A673 (cell line): Measurements from ENCODE around the gene N4BP3. TPM values are rescaled to one million over a fixed set of nuclear protein-coding genes. Genes with fewer than 3 reads are reported as not detected.

Experiments
- BruUV-seq: library from RNA; stranded (reverse); fragments of 400-500 nt; replicated peaks from 2 replicates; lab custom pipeline; 2021; lab: Mats Ljungman, UMichigan
- CTCF ChIA-PET: fragments of 300-600 bp; sonication (Branson Sonifier 250); formaldehyde crosslinking; loops from one replicate; lab custom pipeline; 2022; ENCODE audit warnings: antibody characterized with exemption; lab: Charles Lee
- POLR2A ChIA-PET: fragments of 300-600 bp; sonication (Branson Sonifier 250); formaldehyde crosslinking; loops from one replicate; lab custom pipeline; 2022; ENCODE audit warnings: antibody characterized with exemption; ENCODE audit not compliant: low non-redundant PET; lab: Charles Lee
- DNase-seq: peaks from one replicate; pipeline ENCODE4 v3.0.0-alpha.2; 2015; ENCODE audit warnings: low spot score
- H3K27ac ChIP-seq: fragments of 200-600 bp; sonication (generic); 2 replicates; pipeline ENCODE4 v1.5.1; 2016; ENCODE audit warnings: mixed run types, low read depth, mild to moderate bottlenecking, mixed read lengths, antibody characterized with exemption, low read length; ENCODE audit not compliant: poor library complexity, severe bottlenecking
- H3K27me3 ChIP-seq: fragments of 200-600 bp; sonication (generic); replicated peaks from 2 replicates; pipeline ENCODE4 v1.6.1; 2017; ENCODE audit warnings: mixed run types, low read depth, mild to moderate bottlenecking, mixed read lengths, antibody characterized with exemption, low read length; ENCODE audit not compliant: insufficient read depth, poor library complexity
- H3K36me3 ChIP-seq: fragments of 200-600 bp; sonication (generic); 2 replicates; pipeline ENCODE4 v1.6.1; 2016; ENCODE audit warnings: mixed run types, mild to moderate bottlenecking, mixed read lengths, antibody characterized with exemption, low read length; ENCODE audit not compliant: insufficient read depth, poor library complexity, severe bottlenecking
- H3K4me1 ChIP-seq: fragments of 200-600 bp; sonication (generic); 2 replicates; pipeline ENCODE4 v1.6.1; 2017; ENCODE audit warnings: mixed run types, mild to moderate bottlenecking, mixed read lengths, antibody characterized with exemption, low read length; ENCODE audit not compliant: insufficient read depth, poor library complexity, severe bottlenecking
- H3K4me3 ChIP-seq: fragments of 200-600 bp; sonication (generic); 2 replicates; pipeline ENCODE4 v1.5.1; 2016; ENCODE audit warnings: low read depth, mixed run types, mild to moderate bottlenecking, mixed read lengths, low read length; ENCODE audit not compliant: poor library complexity, severe bottlenecking
- H3K9me3 ChIP-seq: fragments of 200-600 bp; sonication (generic); 2 replicates; pipeline ENCODE4 v1.6.1; 2016; ENCODE audit warnings: mixed run types, low read depth, mild to moderate bottlenecking, mixed read lengths, antibody characterized with exemption, low read length; ENCODE audit not compliant: poor library complexity, severe bottlenecking
- EZH2 ChIP-seq: fragments of 200-600 bp; sonication (generic); IDR thresholded peaks from 2 replicates; pipeline ENCODE4 v1.6.1; 2017; ENCODE audit warnings: borderline replicate concordance, low read depth, mild to moderate bottlenecking, mixed read lengths, antibody characterized with exemption, low read length; ENCODE audit not compliant: poor library complexity, severe bottlenecking
- intact Hi-C: fragments of 100-400 bp; cut with micrococcal nuclease; formaldehyde crosslinking; loops from one replicate; pipeline ENCODE4 v1.10.0; 2022; ENCODE audit not compliant: unreplicated experiment
- total RNA-seq: library from RNA; stranded (reverse); gene quantifications from 2 replicates; pipeline ENCODE4 v1.2.3, GENCODE V29; 2021
- TF ChIP-seq, protein P1 (sequence below): fragments of 300-800, 200-600 bp; sonication (generic); conservative IDR thresholded peaks from 2 replicates; pipeline ENCODE4 v1.5.1; 2017; ENCODE audit warnings: low read depth, mild to moderate bottlenecking, antibody characterized with exemption, low read length, moderate library complexity, mixed read lengths

Gene N4BP3
- total RNA-seq, 1 experiment from 2014 or later, result 0.73 TPM

DNA sequence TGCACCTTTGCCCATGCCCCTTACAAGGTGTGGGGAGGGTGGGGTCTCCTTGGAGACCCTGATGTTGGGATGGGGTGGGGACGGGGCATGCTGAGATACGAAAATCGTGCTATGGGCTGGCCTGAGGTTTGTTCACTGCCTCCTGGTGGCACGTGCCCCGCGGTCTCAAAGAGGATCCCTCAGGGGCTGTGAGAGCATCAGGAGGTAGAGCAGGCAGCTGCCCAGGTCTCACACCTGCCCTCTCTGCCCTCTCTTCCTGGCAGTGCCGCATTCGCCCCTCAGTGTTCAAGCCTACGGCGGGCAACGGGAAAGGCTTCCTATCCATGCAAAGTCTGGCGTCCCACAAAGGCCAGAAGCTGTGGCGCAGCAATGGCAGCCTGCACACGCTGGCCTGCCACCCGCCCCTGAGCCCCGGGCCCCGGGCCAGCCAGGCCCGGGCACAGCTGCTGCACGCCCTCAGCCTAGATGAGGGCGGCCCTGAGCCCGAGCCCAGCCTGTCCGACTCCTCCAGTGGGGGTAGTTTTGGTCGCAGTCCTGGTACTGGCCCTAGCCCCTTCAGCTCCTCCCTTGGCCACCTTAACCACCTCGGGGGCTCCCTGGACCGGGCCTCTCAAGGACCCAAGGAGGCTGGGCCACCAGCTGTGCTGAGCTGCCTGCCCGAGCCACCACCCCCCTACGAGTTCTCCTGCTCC, 6.7 kb downstream of the N4BP3 start:
- POLR2A ChIA-PET, result no interaction called here
- Histone ChIP-seq H3K27ac (no peak overlapping the region), H3K9me3 (no peaks in the 10 kb centered on the region), H3K36me3 (no peaks in the 10 kb centered on the region), H3K4me1 (peaks cover 17% of the 10 kb centered on the region), H3K27me3 (no peaks in the 10 kb centered on the region), H3K4me3 (no peak overlapping the region)
- BruUV-seq, result no TSS peak
- no peak for DNase-seq
- no peak for TF ChIP-seq EZH2
- TF ChIP-seq, protein P1, sequence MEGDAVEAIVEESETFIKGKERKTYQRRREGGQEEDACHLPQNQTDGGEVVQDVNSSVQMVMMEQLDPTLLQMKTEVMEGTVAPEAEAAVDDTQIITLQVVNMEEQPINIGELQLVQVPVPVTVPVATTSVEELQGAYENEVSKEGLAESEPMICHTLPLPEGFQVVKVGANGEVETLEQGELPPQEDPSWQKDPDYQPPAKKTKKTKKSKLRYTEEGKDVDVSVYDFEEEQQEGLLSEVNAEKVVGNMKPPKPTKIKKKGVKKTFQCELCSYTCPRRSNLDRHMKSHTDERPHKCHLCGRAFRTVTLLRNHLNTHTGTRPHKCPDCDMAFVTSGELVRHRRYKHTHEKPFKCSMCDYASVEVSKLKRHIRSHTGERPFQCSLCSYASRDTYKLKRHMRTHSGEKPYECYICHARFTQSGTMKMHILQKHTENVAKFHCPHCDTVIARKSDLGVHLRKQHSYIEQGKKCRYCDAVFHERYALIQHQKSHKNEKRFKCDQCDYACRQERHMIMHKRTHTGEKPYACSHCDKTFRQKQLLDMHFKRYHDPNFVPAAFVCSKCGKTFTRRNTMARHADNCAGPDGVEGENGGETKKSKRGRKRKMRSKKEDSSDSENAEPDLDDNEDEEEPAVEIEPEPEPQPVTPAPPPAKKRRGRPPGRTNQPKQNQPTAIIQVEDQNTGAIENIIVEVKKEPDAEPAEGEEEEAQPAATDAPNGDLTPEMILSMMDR, result no peak
- CTCF ChIA-PET, result no interaction called here
- intact Hi-C loops, result no loop called here

DNA sequence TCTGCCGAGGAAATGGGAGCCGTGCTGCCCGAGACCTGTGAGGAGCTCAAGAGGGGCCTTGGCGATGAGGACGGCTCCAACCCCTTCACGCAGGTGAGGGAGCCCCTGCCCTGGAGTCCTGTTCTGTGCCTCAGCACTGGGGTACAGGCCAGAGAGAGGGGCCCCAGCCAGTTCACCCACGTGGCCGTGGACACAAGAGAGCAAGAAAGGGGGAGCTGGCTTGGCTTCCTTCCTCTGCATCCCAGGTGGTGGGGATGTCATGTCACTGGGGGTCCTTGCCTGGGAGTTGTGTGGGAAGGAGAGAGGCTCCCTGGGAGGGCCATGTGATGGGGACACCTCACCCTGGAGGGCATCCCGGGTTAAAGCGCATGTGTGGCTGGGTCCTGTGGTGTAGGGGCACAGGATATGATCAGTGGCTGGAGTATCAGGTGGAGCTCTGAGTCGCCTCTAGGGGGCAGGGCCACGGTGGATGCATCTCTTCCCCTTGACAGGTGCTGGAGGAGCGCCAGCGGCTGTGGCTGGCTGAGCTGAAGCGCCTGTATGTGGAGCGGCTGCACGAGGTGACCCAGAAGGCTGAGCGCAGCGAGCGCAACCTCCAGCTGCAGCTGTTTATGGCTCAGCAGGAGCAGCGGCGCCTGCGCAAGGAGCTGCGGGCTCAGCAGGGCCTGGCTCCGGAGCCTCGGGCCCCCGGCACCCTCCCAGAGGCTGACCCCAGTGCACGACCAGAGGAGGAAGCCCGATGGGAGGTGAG, 7.5 kb downstream of the N4BP3 start:
- H3K4me1 ChIP-seq, result peaks cover 10% of the 10 kb centered on the region
- TF ChIP-seq EZH2, result no peak
- TF ChIP-seq, protein P1, result peak; percentile 53
- ChIA-PET CTCF (no interaction called here), POLR2A (no interaction called here)
- H3K27ac ChIP-seq, result no peak overlapping the region
- H3K4me3 ChIP-seq, result no peak overlapping the region
- no peaks in the 10 kb centered on the region for H3K36me3 ChIP-seq
- BruUV-seq, result no TSS peak
- peak; percentile 56 for DNase-seq
- intact Hi-C loops, result no loop called here
- no peaks in the 10 kb centered on the region for H3K27me3 ChIP-seq
- H3K9me3 ChIP-seq, result no peaks in the 10 kb centered on the region

DNA sequence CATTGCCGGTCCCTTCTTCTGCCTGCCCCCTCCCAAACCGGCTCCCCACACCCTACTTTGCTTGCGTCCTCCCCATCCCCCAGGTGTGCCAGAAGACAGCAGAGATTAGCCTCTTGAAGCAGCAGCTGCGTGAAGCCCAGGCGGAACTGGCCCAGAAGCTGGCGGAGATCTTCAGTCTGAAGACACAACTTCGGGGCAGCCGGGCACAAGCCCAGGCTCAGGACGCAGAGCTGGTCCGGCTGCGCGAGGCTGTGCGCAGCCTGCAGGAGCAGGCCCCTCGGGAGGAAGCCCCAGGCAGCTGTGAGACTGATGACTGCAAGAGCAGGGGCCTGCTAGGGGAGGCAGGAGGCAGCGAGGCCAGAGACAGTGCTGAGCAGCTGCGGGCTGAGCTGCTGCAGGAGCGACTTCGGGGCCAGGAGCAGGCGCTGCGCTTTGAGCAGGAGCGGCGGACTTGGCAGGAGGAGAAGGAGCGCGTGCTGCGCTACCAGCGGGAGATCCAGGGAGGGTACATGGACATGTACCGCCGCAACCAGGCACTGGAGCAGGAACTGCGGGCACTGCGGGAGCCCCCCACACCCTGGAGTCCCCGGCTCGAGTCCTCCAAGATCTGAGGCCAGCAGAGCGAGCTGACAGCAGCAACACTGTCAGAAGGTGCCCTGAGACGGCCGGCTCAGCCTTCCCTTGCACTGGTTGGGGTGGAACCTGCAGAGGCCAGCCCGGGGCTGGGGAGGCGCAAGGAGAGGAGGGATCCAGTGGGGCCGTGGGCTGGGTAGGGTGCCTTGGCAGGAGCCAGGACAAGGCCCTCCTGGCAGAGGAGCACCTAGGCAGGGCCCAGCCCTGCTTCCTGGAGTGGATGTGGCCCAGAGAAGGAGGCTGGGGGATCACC, 8.3 kb downstream of the N4BP3 start:
- DNase-seq, result no peak
- TF ChIP-seq EZH2, result no peak
- TF ChIP-seq, protein P1, result no peak
- Histone ChIP-seq H3K27me3 (no peaks in the 10 kb centered on the region), H3K27ac (no peak overlapping the region), H3K4me3 (no peak overlapping the region), H3K9me3 (no peaks in the 10 kb centered on the region), H3K36me3 (no peaks in the 10 kb centered on the region), H3K4me1 (peaks cover 2% of the 10 kb centered on the region)
- CTCF ChIA-PET, result interaction anchor here (0.5 kb wide), 1 partner anchor 1255 kb away, joined by 5 read pairs; no protein-coding TSS in a partner anchor
- no TSS peak for BruUV-seq
- intact Hi-C loops, result no loop called here
- POLR2A ChIA-PET, result no interaction called here
